Activated naive CD4-positive, alpha-beta T cell treated with anti-CD3 and anti-CD28 coated beads, Interleukin-2, amount 50 U/mL, for 72 hours (primary cell): Measurements from ENCODE around the gene LRCH2. TPM values are rescaled to one million over a fixed set of nuclear protein-coding genes. Genes with fewer than 3 reads are reported as not detected.

Experiments
- ATAC-seq, 2 donors: fragments of 150-1000 bp; cut with Tn5 transposase; 2 replicates each; pipeline ENCODE4 v1.10.0; 2021; ENCODE audit warnings: mild to moderate bottlenecking in 2 of 2, moderate library complexity in 2 of 2
- DNase-seq, 2 donors: peaks; one replicate each; pipeline ENCODE4 v3.0.0; 2021 to 2022; ENCODE audit warnings: low spot score in 2 of 2
- H3K27ac Mint-ChIP-seq, 2 donors: one replicate each; pipeline ENCODE4 v1.8.0; 2022; ENCODE audit warnings: mild to moderate bottlenecking in 2 of 2, mixed read lengths in 2 of 2
- H3K36me3 Mint-ChIP-seq, 2 donors: one replicate each; pipeline ENCODE4 v1.8.0; 2022; ENCODE audit warnings: mixed read lengths in 2 of 2
- H3K9me3 Mint-ChIP-seq, 2 donors: one replicate each; pipeline ENCODE4 v1.8.0; 2022; ENCODE audit warnings: mixed read lengths in 2 of 2
- total RNA-seq, 2 donors: library from RNA; stranded (reverse); gene quantifications; one replicate each; pipeline ENCODE4 v1.2.3, GENCODE V29; 2022

LRCH2 gene, protein sequence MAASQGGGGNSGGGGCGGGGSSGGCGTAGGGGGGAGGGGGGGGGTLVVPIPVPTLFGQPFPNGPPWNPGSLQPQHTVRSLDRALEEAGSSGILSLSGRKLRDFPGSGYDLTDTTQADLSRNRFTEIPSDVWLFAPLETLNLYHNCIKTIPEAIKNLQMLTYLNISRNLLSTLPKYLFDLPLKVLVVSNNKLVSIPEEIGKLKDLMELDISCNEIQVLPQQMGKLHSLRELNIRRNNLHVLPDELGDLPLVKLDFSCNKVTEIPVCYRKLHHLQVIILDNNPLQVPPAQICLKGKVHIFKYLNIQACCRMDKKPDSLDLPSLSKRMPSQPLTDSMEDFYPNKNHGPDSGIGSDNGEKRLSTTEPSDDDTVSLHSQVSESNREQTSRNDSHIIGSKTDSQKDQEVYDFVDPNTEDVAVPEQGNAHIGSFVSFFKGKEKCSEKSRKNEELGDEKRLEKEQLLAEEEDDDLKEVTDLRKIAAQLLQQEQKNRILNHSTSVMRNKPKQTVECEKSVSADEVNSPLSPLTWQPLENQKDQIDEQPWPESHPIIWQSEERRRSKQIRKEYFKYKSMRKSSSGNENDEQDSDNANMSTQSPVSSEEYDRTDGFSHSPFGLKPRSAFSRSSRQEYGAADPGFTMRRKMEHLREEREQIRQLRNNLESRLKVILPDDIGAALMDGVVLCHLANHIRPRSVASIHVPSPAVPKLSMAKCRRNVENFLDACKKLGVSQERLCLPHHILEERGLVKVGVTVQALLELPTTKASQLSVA
- not detected for total RNA-seq

DNA sequence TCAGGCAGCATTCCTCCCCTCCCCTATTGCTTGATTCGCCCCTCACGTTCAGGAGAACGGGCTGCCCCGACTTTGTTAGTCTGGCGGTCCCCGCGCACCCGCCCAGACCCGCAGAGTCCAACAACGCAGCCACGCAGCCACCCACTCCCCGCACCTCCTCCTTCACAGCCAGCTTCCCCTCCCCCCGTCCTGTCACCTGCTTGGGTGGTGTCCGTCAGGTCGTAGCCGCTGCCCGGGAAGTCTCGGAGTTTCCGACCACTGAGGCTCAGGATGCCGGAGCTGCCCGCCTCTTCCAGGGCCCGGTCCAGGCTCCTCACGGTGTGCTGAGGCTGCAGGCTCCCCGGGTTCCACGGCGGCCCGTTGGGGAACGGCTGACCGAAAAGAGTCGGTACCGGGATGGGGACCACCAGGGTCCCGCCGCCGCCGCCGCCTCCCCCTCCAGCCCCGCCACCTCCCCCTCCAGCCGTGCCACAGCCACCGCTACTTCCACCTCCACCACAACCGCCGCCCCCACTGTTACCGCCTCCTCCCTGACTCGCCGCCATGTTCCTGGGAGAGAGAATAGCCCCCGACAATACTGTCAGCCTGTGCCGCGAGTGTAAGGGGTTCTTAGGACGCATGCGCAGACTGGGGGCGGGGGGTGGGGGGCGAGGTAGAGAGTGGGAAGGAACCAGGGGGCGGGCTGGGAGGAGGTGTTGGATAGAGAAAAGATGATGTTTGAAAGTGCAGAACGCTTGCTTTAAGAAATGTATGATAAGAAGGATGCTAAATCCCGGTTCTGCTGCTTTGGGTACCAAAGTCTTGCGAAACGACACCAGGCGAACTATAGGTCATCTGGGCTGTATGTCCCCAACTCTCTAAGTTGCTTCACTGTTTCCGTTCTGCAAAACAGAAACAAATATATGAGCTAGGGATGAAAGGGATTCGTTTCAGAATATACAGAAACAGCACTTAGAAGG is at the start of gene LRCH2:
LRCH2 (minus strand) TSS at position 600 of the 959 bp plus-strand sequence; CDS start at position 545, 55 bp downstream.
- no peaks in the 10 kb centered on the region for H3K9me3 Mint-ChIP-seq
- DNase-seq = no peak
- H3K36me3 Mint-ChIP-seq = no peaks in the 10 kb centered on the region
- no peak for ATAC-seq
- no peak within 1 kb of the TSS for H3K27ac Mint-ChIP-seq

DNA sequence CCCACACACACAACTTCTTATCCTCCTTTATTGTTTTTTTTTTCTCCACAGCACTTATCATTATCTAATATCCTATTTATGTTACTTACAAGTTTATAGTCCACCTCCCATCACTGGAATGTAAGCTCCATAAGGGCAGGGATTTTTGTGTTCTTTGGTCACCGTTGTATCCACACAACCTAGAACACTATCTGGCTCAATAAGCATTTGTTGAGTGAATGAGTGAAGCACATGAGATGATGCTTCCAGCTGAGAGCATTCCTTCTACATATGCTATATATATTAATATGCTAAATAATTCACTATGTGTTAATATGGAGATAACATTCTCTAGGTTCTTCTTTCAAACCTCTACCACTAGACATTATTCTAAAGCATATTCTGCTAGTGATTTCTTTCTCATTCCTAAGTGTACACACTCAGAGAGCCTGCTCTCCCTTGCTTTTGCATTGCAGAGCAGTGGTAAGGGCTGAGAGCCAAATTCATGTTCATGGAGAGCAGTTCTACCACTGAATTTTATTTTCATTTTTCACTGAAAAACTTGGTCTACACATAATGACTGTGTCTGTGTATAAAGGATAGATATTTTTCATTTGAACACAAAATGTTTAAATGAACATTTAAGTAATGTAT is 35.3 kb upstream of the LRCH2 start:
- no peaks in the 10 kb centered on the region for H3K36me3 Mint-ChIP-seq
- peaks cover 5 to 6% of the 10 kb centered on the region in 2 donors for H3K9me3 Mint-ChIP-seq
- no peak overlapping the region for H3K27ac Mint-ChIP-seq
- ATAC-seq = no peak
- no peak for DNase-seq

DNA sequence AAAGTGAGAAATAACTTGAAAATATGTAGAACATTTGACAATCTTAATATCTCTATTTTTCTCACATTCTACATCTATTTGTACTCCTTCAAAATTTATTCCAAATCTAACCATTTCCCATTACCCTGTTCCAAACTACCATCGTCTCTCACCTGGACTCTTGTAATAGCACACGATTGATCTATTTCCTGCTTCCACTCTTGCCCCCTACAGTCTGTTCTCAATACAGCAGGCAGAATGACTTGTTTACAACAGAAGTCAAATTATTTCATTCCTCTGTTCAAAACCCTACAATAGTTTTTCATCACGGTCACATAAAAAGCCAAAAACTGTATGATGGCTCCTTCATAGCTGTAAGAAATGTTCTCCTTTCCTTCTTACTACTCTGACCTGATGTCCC is 34.5 kb upstream of the LRCH2 start:
- Mint-ChIP-seq H3K27ac (no peak overlapping the region), H3K9me3 (peaks cover 5 to 6% of the 10 kb centered on the region in 2 donors), H3K36me3 (no peaks in the 10 kb centered on the region)
- no peak for ATAC-seq
- no peak for DNase-seq

DNA sequence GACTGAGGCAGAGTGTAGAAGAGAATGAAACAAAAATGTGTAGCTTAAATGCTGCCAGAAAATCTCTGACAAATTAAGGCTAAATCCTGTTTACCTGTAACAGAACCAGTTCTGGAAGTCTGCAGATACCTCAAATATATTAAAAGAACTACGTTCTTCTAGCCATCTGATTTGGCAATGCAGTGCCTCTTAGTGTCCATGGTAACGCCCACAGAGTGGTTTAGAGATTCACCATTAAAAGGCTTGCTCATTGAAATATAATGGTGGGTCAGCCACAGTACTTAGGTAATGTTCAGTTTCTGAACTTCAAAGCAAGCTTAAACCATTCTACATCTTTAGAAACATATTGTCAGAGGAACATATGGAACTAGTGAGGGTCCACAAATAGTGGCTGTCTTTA is 32.4 kb upstream of the LRCH2 start:
- no peaks in the 10 kb centered on the region for H3K36me3 Mint-ChIP-seq
- peaks cover 11 to 12% of the 10 kb centered on the region in 2 donors for H3K9me3 Mint-ChIP-seq

DNA sequence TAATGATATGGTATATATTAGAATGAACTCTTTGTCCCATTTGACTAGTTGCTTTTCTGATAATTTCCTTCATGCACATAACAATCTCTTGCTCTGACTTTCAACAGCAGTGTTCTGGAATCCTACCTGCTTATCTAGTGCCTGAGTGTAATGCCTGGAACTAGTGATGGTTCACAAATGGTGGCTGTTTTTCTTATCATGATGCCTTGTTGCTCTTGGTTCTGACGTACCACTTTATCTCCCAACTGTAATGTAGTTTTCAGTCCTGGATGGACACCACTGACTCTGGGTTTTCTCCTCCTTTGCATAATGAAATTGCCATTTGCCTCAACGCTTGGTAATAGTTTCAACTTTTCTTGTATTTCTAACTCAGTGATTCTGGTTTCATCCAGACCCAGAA is 30.1 kb upstream of the LRCH2 start:
- Mint-ChIP-seq H3K27ac (no peak overlapping the region), H3K36me3 (no peaks in the 10 kb centered on the region), H3K9me3 (peaks cover 11 to 12% of the 10 kb centered on the region in 2 donors)
- DNase-seq (no peak), ATAC-seq (no peak)

More for the DNA sequence above, 32.4 kb upstream of the LRCH2 start:
- no peak overlapping the region for H3K27ac Mint-ChIP-seq
- no peak for ATAC-seq
- DNase-seq = no peak

DNA sequence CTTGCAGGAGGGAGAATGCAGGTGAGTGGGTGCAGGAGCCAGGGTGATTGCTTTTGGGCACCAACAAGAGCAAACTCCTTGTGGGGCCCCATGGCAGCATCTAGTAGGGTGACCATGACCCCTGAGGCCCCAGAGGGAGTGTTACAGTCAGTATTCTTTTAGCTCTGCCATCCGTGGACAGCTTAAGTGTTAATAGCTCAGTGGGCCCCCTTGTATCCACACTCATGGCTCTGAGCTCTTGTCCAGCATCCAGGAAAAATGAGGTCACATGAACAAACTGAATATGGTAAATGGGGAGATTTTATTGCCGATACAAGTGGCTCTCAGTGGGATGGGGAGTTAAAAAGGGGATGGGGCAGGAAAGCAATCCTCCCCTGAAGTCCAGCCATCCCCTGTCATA is 27.3 kb upstream of the LRCH2 start:
- ATAC-seq = no peak
- Mint-ChIP-seq H3K9me3 (peaks cover 4 to 7% of the 10 kb centered on the region in 2 donors), H3K36me3 (no peaks in the 10 kb centered on the region), H3K27ac (no peak overlapping the region)
- DNase-seq = no peak

DNA sequence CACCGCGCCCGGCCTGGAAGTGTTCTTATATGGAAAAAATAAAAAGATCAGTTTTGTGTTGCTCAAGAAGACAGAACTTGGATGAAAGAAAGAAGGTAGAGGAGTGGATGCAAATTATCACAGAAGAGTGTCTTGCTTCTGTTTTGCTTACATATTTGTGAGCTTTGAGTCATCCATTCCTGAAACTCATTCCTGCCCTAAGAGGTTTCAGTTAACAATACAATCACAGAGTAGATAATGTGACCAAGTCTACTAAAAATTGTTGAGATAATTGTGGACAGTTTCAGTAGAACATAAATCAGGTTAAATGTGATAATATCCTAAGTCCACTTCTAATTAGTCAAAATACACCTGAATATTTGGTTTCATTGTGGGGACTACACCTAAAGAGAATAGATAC is 26.4 kb upstream of the LRCH2 start:
- H3K27ac Mint-ChIP-seq = no peak overlapping the region
- peaks cover 4 to 7% of the 10 kb centered on the region in 2 donors for H3K9me3 Mint-ChIP-seq
- H3K36me3 Mint-ChIP-seq = no peaks in the 10 kb centered on the region
- ATAC-seq = no peak
- DNase-seq = no peak

DNA sequence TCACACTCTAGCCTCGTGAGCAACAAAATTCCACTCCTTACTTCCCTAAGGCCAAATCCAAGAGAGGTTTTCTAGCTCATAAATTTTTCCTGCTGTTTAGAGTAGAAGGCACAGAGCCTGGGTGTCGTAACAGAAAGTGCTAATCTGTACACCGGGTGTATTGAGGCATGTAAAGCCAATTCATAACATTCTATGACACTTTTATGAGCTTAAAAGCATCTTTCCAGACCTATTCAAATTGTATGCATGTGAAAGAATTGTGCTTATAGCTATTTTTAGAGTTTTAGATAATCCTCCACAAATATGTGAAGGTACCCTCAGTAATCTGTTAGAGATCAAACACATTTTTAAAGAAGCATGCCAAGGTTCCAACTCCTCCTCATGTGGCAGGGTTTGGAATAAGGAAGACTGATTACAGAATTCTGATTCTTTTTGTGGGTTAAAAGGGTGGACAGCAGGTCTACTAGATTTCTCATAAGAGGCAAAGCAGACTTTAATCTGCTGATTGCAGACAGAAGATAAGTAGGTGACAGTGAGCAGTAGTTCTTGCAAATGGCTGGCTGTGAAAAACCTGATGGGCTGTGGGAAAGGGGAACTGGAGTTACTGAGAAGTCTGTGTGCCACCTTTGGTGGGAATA is 25.5 kb upstream of the LRCH2 start:
- Mint-ChIP-seq H3K27ac (no peak overlapping the region), H3K9me3 (peaks cover 4 to 7% of the 10 kb centered on the region in 2 donors), H3K36me3 (no peaks in the 10 kb centered on the region)
- ATAC-seq = no peak
- DNase-seq = no peak

DNA sequence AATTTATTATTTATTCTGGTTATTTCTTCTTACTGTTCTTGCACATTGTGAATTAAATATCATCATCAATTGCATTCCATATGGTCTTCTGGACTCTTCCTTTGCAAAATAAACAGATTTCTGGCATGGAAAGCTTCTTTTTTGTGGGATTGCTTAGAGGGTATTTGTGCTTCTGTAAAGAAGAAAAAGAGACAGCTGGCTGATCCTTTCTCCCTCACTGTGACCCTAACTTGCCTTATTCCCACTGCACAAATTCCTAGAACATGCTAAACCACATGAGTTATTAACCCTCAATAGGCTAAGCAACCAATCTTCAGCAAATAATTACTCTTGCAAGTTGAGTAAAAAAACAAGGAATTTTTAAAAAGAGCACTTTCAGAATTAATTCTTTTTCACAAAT is 23.8 kb upstream of the LRCH2 start:
- no peaks in the 10 kb centered on the region for H3K36me3 Mint-ChIP-seq
- DNase-seq (no peak), ATAC-seq (no peak)
- H3K27ac Mint-ChIP-seq = no peak overlapping the region
- peaks cover 4 to 7% of the 10 kb centered on the region in 2 donors for H3K9me3 Mint-ChIP-seq

DNA sequence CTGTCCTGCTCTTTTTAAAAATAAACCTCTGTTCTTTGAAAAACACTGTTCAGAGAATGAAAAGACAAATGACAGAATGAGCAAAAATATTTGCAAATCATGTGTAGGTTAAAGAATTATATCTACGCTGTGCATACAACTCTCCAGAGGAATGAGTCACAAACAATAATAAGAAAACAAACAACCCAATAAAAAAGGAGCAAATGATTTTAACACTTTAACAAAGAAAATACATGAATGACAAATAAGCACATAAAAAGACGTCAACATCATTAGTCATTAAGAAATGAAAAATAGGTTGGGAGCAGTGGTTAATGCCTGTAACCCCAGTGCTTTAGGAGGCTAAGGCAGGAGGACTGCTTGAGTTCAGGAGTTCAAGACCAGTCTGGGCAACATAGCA is 21.1 kb upstream of the LRCH2 start:
- Mint-ChIP-seq H3K36me3 (no peaks in the 10 kb centered on the region), H3K27ac (no peak overlapping the region), H3K9me3 (no peaks in the 10 kb centered on the region)
- DNase-seq (no peak), ATAC-seq (no peak)

DNA sequence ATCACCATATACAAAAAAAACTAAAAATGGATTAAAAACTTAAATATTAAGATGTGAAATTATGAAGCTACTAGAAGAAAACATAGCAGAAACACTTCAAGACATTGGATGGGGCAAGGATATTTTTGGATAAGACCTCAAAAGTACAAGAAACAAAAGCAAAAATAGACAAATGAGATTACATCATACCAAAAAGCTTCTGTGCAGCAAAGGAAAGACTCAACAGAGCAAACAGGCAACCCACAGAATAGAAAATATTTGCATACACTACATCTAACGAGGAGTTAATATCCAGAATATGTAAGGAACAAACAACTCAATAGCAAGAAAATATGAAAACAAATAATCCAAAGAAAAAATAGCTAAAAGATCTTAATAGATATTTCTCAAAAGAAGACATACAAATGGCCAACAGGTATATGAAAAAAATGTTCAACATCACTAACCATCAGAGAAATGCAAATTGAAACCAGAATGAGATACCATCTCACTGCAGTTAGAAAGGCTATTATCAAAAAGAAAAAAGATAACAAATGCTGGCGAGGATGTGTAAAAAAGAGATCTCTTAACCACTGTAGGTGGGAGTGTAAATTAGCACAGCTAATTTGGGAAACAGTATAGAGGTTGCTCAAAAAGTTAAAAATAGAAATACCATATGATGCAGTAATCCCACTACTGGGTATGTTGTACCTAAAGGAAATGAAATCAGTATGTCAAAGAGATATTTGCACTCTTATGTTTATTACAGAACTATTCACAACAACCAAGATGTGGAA is 17.8 kb upstream of the LRCH2 start:
- no peak overlapping the region for H3K27ac Mint-ChIP-seq
- DNase-seq (no peak), ATAC-seq (no peak)
- no peaks in the 10 kb centered on the region for H3K9me3 Mint-ChIP-seq
- H3K36me3 Mint-ChIP-seq = no peaks in the 10 kb centered on the region

DNA sequence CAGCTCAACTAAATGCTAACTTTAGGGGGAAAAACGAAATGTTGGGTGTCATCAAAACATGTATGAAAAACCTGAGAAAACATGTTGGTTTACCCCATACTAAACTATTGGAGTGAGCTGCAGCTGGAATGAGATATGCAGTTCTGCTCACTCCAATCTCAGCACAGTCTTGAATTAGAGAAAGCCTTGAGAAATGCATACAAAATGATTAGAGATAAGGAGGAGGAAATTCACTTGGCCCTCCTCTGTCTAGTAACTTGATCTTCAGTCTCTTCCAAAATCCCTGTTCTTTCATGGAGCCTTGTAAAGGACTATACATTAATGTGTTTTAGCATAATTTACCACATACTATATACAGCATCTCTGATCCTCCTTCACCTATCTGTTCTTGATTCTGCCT is 3.2 kb upstream of the LRCH2 start:
- Mint-ChIP-seq H3K27ac (no peak overlapping the region), H3K9me3 (no peaks in the 10 kb centered on the region), H3K36me3 (no peaks in the 10 kb centered on the region)
- ATAC-seq (no peak), DNase-seq (no peak)

DNA sequence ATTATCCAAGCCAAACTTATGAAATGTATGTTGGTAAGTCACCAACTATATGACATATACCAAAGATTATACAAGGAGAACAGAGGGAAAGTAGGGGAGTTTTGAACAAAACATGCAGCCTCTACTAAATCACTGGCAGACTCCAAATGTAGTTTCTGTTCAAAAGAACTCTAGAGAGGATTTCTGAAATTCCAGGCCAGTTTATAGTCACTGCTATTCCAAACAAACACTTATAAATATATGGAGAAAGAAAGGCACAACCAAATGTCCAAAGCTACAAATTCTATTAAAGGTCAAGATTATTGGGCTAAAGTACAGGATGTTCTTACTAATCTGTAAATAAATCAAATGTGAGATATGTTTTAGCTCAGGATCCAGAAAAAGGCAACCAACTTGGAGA is 2.7 kb upstream of the LRCH2 start:
- DNase-seq (no peak), ATAC-seq (no peak)
- Mint-ChIP-seq H3K9me3 (no peaks in the 10 kb centered on the region), H3K27ac (no peak overlapping the region), H3K36me3 (no peaks in the 10 kb centered on the region)

DNA sequence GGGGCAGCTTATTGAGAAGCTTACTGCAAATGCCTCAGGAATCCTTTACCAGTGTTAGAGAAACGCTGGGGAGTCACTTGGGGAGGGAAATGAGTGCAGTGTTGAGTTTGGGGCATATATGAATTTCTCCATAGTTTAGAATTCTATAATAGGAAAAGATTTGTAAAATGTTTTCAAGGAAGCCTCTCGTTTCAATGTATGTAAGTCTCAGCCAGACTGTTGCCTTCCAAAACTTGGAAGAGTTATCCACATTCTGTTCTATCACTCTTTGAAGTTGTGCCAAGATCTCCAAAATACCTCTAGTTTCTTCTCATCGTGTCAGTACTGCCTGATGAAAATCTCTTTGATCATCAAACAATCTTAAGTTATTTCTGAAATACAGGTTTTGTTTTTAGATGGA is 565 bp upstream of the LRCH2 start:
- H3K9me3 Mint-ChIP-seq = no peaks in the 10 kb centered on the region
- ATAC-seq (no peak), DNase-seq (no peak)
- no peaks in the 10 kb centered on the region for H3K36me3 Mint-ChIP-seq
- H3K27ac Mint-ChIP-seq = no peak overlapping the region

DNA sequence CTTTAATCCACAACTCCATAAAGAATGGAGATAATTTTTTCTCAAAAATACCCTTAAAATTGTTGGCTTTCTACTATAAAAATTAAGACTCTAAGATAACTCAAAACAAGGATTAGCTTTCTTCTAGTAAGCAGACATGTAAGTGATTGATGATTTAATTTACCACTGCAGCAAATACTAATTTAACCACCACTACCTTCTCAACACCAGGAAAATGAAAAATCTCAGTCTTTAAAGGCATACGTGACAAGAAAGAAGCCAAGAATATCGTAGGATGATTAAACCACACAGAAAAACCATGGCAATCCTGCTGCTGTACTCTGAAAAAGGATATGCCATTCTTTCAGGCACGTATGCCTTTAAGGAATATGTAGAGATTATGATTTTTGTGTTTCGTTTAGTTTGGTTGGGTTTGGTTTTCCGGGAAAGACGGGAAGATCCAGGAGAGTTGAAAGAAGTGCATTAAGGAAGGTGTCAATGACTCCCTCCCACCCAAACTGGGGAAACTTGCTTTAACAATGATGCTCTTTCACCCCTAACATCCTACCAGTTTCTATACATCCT is 881 bp downstream of the LRCH2 start:
- no peak for ATAC-seq
- Mint-ChIP-seq H3K27ac (no peak overlapping the region), H3K9me3 (no peaks in the 10 kb centered on the region), H3K36me3 (no peaks in the 10 kb centered on the region)
- no peak for DNase-seq
